Esophagus squamous epithelium (tissue), 4 donors: ENCODE data around the gene EPN3.

Experiments
- CTCF ChIP-seq, 6 experiments: fragments of 450-650 bp in 4 of 6; fragments of 200-600 bp in 2 of 6; sonication (generic) in 2 of 6; IDR thresholded peaks; one replicate each; pipeline ENCODE4 v1.5.1; 2016 to 2019; ENCODE audit warnings: antibody characterized with exemption in 6 of 6, mild to moderate bottlenecking in 4 of 6, moderate library complexity in 4 of 6
- POLR2A ChIP-seq, 4 donors: fragments of 450-650 bp; IDR thresholded peaks; one replicate each; pipeline ENCODE4 v1.6.1; 2017; ENCODE audit warnings: antibody characterized with exemption in 4 of 4, mild to moderate bottlenecking in 4 of 4, moderate library complexity in 3 of 4

- TF ChIP-seq CTCF (IDR thresholded peaks at IDR 0.05) (no peak), POLR2A (IDR thresholded peaks at IDR 0.05) (no peak)
Measured at GRCh38 chr17:50537721-50538548, 5.4 kb downstream of the EPN3 start.
